Osteocyte (in vitro differentiated cells): ENCODE data around the gene PARVG. TPM values are rescaled to one million over a fixed set of nuclear protein-coding genes. Genes with fewer than 3 reads are reported as not detected.

Source experiments
- DNase-seq: peaks from one replicate; pipeline ENCODE4 v3.0.0; 2021; ENCODE audit warnings: mixed read lengths; ENCODE audit not compliant: unreplicated experiment; ENCODE audit errors: extremely low spot score
- H3K27ac Mint-ChIP-seq: one replicate; pipeline ENCODE4 v1.8.0; 2021; ENCODE audit warnings: mild to moderate bottlenecking, mixed read lengths; ENCODE audit not compliant: unreplicated experiment
- H3K27me3 Mint-ChIP-seq: one replicate; pipeline ENCODE4 v1.8.0; 2021; ENCODE audit warnings: mixed read lengths; ENCODE audit not compliant: unreplicated experiment
- H3K36me3 Mint-ChIP-seq: one replicate; pipeline ENCODE4 v1.8.0; 2021; ENCODE audit warnings: mixed read lengths; ENCODE audit not compliant: unreplicated experiment
- H3K4me1 Mint-ChIP-seq: one replicate; pipeline ENCODE4 v1.8.0; 2021; ENCODE audit warnings: mixed read lengths; ENCODE audit not compliant: unreplicated experiment
- H3K4me3 Mint-ChIP-seq: one replicate; pipeline ENCODE4 v1.8.0; 2021; ENCODE audit warnings: mild to moderate bottlenecking, moderate library complexity, mixed read lengths; ENCODE audit not compliant: unreplicated experiment
- H3K9me3 Mint-ChIP-seq: one replicate; pipeline ENCODE4 v1.8.0; 2021; ENCODE audit warnings: mixed read lengths; ENCODE audit not compliant: unreplicated experiment
- CTCF ChIP-seq: fragments of 200-600 bp; sonication (generic); IDR thresholded peaks from 2 replicates; pipeline ENCODE4 v1.5.0; 2021; ENCODE audit warnings: antibody characterized with exemption, mild to moderate bottlenecking, moderate library complexity
- total RNA-seq: library from RNA; stranded (reverse); gene quantifications from 2 replicates; pipeline ENCODE4 v1.2.1, GENCODE V29; 2021

Gene PARVG
- total RNA-seq, 1 donor from 2014 or later = not detected

DNA sequence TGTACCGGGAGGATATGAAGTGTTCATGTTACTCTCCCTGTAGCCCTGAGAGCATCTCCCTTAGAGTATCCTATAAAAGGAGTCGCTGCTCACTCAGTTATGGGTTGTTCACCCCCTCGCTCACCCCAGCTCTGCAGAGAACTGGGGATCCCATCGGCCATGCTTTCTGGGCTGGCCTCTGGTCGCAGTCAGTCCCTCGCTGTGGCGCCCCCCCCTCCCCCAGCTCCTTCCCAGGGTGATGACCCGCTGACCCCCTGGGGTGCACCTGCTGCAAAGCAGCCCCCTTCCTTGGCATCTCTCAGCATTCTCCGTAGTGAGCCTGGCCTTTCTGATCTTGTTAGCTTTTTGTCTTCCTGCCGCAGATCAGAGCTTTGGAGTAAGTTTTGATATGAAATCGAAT, 10.3 kb upstream of the PARVG start:
- Mint-ChIP-seq H3K27me3 (peaks cover 7% of the 10 kb centered on the region), H3K4me3 (no peak overlapping the region), H3K9me3 (no peaks in the 10 kb centered on the region), H3K36me3 (no peaks in the 10 kb centered on the region), H3K27ac (no peak overlapping the region), H3K4me1 (no peaks in the 10 kb centered on the region)
- no peak for TF ChIP-seq CTCF
- no peak for DNase-seq

GRCh38 chr22:44171561-44171960, 9.2 kb upstream of the PARVG start:
- TF ChIP-seq CTCF = no peak
- peaks cover 11% of the 10 kb centered on the region for H3K27me3 Mint-ChIP-seq
- no peaks in the 10 kb centered on the region for H3K9me3 Mint-ChIP-seq
- DNase-seq = no peak
- H3K4me1 Mint-ChIP-seq = no peaks in the 10 kb centered on the region
- H3K4me3 Mint-ChIP-seq = no peak overlapping the region
- no peaks in the 10 kb centered on the region for H3K36me3 Mint-ChIP-seq
- no peak overlapping the region for H3K27ac Mint-ChIP-seq

DNA sequence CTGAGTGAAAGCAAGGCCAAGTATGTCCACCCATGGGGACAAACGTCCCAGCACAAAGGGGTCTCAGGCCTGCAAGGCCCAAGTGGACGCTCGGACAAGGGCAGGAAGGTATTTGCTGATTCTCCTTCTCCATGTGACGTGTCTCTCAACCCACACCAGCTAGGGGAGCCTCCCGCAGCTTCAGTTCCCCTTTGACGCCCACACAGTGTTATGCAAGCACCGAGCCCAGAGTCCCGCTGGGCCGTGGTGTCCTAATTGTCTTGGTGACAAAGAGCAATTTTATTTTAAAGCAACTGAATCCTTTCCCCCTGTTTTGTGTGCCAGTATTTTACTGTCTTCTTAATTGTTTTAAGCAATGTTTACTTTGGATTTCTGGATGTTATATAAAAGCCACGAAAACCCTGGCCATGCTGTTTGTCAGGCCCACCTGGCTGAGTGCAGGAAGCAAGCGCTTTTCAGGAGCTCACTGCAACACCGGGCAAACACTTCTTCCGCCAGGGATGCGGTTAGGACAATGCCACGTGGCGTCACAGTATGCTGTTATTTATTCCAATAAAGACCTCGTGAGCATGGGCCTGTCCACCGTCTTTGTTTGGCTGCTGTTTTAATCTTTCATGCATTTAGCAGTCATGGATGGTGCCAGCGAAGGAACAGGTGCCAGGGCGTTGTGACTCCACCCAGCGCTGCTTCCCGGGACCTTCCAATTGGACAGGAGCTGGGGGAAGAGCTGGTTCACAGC, 8.2 kb upstream of the PARVG start:
- no peak for DNase-seq
- H3K27ac Mint-ChIP-seq = no peak overlapping the region
- H3K36me3 Mint-ChIP-seq = no peaks in the 10 kb centered on the region
- peaks cover 19% of the 10 kb centered on the region for H3K27me3 Mint-ChIP-seq
- H3K4me1 Mint-ChIP-seq = no peaks in the 10 kb centered on the region
- H3K9me3 Mint-ChIP-seq = no peaks in the 10 kb centered on the region
- H3K4me3 Mint-ChIP-seq = no peak overlapping the region
- TF ChIP-seq CTCF = no peak

GRCh38 chr22:44173154-44173553, 7.6 kb upstream of the PARVG start:
- no peak overlapping the region for H3K27ac Mint-ChIP-seq
- H3K4me1 Mint-ChIP-seq = no peaks in the 10 kb centered on the region
- H3K27me3 Mint-ChIP-seq = peaks cover 23% of the 10 kb centered on the region
- H3K9me3 Mint-ChIP-seq = no peaks in the 10 kb centered on the region
- no peak for DNase-seq
- H3K4me3 Mint-ChIP-seq = no peak overlapping the region
- no peaks in the 10 kb centered on the region for H3K36me3 Mint-ChIP-seq
- TF ChIP-seq CTCF = no peak

DNA sequence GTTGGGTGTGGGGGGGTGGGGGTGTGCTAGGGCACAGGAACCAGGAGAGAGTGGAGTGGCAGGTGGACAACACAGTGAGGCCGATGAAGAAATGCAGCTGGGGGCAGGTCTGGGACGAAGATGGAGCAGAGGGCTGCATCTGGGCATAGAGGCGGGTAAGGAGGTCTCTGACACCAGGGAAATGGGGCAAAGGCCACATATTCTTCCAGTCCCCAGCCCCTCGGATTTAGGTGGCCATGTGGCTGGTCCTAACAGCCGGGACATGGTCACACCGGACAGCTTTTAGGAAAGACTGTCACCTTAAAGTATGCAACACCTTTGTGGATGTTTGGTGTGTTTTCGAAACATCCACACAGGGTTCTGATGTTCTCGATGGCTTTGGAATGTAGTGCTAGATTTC, 5.0 kb upstream of the PARVG start:
- H3K4me1 Mint-ChIP-seq = no peaks in the 10 kb centered on the region
- H3K27me3 Mint-ChIP-seq = peaks cover 45% of the 10 kb centered on the region
- no peak overlapping the region for H3K4me3 Mint-ChIP-seq
- no peak for DNase-seq
- no peak for TF ChIP-seq CTCF
- H3K36me3 Mint-ChIP-seq = no peaks in the 10 kb centered on the region
- no peaks in the 10 kb centered on the region for H3K9me3 Mint-ChIP-seq
- no peak overlapping the region for H3K27ac Mint-ChIP-seq
